Stimulated activated CD8-positive, alpha-beta memory T cell treated with anti-CD3 and anti-CD28 coated beads, Interleukin-2, amount 100 ng/mL, for 1 hour (primary cell): ENCODE data around the gene MEP1B.
"Not testable (repeated sequence)": the region's sequence is repeated elsewhere in the genome, so short reads cannot be mapped to it uniquely, and the experiment has no call there.

Source experiments
- DNase-seq, 2 donors: peaks; one replicate each; pipeline ENCODE4 v3.0.0-alpha.2; 2020; ENCODE audit warnings: low read depth in 2 of 2

MEP1B gene

DNA sequence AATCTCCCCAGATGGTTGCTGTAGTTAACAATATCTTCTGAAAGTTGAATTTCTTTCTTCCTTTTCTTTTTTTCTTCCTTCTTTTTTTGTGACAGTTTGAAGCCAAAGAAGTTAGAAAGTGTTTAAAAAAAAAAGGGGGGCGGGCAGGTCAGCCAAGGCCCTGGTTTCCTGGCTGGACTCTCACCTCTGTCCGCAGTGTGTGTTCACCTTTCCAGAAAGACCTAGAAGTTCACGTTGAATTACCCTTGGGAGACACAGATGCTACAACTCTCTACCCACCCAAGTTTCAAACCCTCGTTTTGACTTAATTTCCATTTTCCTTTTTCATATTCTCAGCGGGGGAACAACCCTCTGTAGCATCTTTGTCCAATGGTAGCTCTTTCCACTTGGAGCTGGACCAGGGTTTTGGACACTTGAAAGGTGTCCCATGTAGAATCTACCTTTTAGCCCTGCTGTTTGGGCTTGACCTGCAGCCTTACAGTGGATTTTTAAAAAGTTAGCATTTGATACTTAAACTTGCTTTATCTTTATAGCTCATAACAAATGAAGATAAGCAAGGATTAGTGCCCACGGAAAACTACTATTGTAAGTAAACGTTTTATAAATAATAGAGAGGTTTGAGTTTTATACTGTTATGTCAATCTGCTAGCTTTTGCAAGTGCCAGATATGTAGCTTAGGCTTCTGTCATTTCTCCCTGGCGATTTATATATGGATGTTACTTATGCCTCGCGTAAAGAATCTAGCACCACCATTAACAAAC lies 20.0 kb downstream of the MEP1B start:
- DNase-seq, result no peak

DNA sequence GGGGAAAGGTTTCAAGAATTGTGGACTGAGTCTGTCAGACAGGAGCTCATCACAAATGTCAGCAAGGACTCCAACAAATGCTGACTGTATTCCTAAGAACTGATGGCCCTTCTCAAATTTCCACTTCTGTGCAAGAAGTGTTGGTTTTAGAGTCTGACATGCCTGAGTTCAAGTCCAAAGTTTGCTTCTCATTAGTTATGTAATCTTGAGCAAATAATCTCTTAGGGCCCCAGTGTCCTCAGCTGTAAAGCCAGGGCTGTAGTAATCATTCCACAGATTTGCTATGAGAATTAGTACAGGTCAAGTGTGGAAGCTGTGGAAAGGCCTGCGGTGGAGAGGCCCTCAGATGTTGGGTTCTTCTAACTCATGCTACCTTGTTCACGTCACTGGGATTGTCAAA lies 23.9 kb downstream of the MEP1B start:
- no peak for DNase-seq

DNA sequence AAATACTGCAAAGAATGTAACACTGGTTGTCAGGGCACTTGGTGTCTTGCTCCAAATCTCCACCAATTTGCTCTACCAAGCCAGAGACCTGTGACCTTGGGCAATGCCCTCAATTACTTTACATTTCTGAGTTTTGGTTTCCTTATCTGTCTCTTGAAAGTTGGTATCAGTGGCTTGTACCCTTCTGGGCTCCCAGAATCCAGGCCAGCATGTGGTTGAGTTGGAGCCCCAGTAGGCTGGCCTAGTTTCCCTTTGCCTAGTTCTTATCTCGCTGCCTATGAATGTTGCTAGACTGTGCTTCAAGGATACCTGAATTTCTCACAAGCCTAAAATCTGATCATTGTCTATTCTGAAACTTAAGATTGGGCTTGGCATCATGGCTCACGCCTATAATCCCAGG lies 26.6 kb downstream of the MEP1B start:
- no peak for DNase-seq

DNA sequence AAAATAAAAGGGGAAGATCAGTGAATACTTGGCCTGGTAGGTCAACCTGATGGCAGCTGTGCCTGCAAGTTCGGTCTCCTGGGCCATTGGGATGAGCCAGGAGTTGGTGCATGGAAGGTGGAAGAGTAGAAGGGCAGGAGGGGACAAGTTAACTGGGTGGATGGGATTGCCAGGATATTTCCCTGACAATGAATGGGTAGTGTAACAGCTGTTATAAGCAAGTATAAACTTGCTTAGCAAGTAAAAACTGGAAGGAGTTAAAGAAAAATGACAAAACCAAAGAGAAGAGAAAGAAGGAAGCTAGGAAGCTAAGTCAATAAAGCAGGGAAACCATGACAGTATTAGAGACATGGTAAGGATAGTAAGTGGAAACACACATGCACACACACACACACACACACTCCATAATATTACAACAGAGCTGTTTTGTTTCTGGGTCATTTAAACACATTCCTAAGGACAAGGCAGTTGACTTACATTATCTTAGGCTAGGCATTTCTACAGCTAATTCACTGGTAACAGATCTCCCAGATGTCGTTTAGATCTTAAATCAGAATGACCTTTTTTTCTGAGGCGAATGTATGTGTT lies 29.7 kb downstream of the MEP1B start:
- no peak for DNase-seq

DNA sequence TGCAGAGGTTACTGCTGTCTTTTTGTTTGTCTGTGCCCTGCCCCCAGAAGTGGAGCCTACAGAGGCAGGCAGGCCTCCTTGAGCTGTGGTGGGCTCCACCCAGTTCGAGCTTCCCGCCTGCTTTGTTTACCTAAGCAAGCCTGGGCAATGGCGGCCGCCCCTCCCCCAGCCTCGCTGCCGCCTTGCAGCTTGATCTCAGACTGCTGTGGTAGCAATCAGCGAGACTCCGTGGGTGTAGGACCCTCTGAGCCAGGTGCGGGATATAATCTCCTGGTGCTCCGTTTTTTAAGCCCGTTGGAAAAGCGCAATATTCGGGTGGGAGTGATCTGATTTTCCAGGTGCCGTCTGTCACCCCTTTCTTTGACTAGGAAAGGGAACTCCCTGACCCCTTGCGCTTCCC lies 43.5 kb downstream of the MEP1B start:
- not testable (repeated sequence) for DNase-seq

DNA sequence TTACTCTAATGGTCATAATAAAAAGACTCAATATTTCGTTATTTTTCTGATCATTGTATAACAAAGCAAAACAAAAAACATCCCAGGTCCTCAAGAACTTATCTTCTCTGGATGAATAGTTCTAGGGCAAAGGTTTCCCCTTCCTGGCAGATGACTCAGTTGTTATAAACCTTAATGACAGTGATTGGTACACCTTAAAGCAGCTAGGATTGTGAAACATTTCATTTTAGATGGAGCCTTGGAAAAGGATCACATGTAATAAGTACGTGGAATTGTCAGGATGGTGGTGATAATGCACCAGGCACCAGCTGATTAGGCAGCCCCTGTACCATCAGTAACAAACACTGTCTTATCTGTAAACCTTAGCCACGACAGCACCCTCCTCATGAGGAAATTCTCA lies 47.2 kb downstream of the MEP1B start:
- no peak for DNase-seq

DNA sequence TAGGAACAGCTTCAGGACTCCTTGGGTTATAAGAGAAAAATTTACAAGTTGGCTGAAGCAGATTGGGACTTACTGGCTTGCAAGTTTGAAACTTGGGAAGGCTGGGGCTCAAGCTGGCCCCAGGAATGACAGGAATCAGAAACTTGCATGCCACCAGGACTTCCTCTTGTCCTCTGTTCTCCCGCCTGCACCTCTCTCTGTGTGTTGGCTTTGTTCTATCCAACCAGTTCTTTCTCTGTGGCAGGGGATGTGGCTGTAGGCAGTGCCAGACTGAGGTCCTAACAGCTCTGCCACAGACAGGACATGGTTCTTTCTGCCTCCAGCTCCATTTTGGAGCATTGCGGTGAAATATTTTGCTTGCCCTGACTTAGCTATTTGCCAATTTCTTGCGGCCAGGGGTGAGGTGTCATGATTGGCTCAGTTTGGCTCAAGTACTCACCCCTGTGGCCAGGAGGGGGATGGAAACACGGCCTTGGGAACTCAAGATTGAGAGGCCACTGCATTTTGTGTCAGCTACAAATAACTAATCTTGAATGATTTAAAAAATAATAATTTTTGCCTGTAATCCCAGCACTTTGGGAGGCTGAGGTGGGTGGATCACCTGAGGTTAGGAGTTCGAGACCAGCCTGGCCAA lies 48.9 kb downstream of the MEP1B start:
- no peak for DNase-seq

DNA sequence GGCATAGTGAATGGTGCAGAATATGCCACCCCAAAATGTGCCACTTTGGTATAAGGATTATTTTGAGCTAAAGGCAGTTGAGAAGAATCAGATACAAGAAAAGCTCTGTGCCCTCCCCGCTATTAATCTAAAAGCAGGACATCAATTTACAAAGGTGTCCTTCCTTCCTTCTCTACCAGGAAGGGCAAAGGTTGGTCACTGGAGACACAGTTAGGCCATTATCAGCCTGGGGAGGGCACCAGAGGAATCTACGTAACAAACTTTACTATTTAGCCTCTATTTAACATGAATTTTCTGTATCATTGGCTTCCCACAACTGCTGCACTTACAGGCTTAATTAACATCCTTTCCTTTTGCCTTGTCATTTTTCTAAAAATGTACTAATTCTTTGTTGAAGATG lies 52.6 kb downstream of the MEP1B start:
- no peak for DNase-seq

DNA sequence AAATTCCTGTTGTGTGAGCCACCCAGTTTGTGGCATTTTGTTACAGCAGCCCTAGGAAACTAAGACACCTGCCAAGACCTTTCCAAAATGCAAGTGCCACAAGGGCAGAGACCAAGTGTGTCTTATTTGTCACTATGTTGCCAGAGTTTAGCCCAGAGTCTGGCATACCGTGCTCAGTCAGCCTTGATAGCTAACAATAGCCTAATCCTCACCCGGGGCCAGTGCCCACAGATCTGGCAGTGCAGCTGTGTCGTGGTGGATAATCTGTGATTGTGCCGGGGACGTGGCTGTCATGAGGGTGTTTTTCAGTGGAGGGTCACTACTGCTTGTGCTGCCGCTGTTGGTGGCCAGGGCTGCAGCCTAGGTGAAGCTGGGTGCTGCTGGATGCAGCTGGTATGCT lies 53.5 kb downstream of the MEP1B start:
- no peak for DNase-seq

DNA sequence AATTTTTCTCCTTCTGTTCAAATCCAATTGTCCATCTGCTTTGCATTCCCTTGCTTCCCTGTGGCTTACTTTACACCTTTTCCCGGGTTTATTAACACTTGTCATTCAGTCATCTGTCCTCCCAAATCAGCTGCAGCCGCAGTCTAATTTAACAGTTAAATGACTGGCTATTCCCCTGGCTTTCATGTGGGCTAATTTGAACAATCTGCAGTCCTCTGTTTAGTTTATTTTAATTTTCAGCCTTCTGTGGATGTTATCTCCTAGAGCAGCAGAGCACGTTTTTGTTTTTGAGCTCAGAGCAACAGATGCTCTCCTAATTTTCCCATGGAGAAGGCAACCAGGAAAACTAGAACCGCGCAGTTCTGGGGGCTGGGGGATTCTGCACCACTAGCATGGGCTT lies 55.0 kb downstream of the MEP1B start:
- DNase-seq, result no peak

DNA sequence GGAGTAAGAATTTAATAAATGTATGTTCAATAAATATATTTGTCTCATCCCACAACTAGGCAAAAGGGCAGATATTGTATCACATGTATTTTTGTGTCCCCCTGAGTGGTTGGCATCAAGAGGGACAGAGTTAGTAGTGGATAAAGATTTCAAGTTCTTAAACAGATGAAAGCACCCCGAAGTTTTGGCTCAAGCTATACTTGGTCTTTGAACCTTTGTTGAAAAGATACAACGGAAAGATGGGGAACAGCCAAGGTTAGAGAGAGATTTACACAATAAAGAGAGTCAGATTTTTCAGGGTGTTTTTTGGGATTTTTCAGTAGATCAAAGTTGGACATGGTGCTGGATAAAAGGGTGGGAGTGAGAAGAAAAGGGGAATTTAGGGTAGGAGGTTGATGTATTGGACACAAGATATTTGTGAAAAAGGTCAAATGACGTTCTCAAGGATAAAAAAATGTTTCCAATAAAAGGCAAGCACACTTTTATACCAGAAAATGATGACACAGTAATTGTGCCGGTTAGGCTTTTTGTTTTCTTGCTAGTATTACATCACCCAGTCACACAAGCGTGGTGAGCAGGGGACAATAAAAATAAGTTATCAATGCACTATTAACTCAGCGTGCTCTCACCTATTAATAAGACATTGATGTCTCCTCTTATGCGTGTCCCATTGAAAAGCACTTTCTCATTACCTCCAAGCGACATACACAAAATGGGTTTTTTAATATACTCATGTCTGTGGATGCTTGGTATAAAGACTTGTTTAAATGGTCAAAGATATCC lies 59.5 kb downstream of the MEP1B start:
- no peak for DNase-seq

DNA sequence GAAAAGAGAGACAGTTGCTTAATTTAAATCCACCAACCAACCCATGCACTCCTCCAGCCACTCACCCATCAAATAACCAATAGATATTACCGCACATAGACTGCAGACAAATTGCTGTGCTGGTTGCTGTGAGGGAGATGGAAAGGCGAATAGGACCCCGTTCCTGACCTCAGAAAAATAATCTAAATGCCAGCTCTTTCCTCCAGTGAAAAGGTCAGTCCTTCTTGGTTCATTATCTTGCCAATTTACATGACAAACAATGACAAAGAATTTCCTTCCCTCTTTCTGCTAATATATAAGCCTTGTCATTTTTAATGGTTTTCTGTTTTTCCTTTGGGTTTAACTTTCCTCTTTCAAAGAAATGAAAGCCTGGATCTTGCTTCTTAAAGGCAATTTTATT lies 61.6 kb downstream of the MEP1B start:
- no peak for DNase-seq

DNA sequence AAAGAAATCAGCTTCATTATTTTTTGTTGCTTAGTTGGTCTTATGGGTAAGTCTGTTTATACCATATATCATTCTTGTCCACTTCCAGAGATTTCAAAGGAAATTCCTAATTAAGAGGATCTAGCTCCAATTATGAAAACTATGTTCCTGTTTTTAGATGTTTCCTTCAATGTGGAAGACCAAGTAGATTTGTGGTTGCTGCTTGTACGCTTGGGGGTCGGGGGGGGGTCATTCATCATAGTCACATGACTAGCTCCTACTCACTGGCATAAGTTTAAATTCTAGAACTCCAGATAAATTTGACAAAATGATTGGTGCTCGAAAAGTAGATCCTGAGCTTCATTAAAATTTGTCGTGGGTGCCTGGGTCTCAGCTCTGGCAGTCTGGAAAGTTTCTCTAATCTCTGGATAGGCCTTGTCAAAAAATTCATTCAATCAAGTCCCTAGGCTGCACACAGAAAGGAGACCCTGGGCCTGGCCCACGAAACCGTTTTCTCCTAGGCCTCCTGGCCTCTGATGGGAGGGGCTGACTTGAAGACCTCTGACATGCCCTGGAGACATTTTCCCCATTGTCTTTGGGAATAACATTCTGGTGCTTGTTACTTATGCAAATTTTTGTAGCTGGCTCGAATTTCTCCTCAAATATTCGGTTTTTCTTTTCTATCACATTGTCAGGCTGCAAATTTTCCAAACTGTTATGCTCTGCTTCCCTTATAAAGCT lies 62.5 kb downstream of the MEP1B start:
- DNase-seq, result no peak

DNA sequence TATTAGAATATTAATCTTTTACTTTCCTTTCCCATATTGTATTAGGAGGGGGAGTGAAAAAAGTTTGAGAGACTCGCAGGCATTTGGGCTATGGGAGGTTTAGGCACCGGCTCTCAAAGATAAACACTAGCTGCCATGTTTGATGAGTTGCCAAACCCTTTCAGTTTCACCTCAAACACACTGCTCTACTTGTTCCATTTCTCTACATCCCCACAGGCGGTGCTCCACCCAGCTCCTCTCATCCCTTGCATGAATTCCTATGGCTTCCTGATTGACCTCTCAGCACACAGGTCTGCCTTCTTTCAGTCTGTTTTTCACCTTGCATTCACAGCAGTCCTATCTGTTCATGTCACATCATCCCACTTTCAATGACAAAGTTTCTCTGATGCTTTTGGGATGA lies 65.7 kb downstream of the MEP1B start:
- DNase-seq, result no peak

DNA sequence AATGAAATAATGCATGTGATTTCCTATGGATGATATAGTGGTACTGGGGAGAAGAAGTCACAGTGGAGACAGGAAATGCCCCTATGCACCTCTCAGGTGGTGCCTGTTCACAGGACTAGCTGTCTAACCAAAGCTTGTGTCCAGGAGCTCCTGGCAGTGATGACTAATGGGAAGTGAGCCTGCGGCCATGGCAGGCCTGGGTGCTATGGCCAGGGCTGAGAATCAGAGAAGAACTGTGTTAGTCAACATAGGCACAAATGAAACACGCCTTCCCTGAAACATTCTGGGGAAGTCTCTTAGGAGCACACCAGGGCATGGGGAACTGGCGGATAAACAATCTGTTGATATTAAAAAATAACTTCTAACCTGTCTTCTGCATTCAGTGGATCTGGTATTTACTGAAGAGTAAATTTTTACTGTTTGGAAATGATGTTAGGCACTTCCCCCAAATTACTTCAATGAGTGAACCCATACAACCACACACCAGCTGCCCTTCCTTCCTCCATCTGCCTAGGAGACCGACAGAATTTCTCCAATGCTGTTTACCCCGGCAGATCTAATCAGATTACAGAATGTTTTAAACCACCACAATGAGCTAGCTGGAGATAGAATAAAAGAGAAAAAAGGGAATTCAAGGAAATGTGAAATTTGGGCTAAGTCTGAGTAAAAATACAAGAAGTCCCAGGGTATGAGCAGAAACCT lies 67.4 kb downstream of the MEP1B start:
- DNase-seq, result no peak

DNA sequence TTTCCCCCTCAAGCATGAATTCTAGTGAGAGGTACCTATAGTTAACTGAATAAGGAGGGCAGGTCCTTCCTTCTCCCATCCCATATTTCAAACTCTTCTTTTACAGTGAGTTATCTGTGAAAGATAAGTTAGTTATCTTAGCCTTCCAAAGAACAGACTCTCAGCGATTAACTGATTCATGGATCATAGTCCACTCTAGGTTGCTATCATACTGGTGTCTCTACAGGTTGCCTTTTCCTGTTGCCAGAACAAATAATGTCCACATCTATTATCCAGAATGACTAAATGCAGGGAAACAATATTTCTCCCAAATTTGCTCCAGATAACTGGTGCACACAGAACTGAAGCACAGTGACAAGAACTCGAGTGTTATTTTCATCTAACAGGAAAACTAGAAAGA lies 68.3 kb downstream of the MEP1B start:
- no peak for DNase-seq

DNA sequence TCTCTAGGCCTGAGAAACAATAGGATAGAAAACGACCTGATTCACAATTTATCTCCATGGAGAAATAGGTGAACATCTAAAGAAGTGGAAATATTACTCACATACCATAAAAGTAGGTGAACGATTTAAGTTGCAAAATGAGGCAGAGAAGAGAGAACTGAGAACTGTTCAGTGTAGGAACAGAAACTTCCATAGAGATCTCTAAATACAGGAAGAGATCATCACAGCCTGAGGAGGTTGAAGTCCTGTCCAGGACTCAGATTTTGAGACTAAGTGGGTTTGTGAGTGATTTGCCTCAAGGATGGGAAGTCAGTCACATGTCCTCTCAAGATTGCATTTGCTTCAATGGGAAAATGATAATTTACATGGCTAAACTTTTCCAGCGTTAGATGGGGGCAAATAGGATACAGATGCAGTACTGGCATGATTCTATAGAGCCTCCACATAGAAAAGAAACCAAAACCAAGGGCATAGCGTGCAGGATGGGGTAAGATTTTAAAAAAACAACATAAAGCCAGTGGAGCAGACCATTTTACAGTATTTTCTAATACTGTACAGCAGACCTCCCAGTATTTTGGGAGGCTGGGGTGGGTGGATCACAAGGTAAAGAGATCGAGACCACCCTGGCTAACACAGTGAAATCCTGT lies 68.8 kb downstream of the MEP1B start:
- DNase-seq, result no peak

DNA sequence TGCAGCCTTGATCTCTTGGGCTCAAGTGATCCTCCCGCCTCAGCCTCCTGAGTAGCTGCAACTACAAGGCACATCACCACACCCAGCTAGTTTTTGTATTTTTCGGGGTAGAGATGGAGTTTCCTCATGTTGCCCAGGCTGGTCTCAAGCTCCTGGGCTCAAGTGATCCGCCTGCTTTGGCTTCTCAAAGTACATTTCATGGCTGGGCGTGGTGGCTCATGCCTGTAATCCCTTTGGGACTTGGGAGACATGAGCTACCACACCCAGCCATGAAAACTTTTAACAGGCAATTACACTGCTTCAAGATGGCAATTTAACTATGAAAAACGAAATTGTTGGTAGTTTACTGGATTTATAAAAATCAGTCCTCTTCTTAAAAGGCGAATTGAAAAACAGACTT lies 69.7 kb downstream of the MEP1B start:
- no peak for DNase-seq

DNA sequence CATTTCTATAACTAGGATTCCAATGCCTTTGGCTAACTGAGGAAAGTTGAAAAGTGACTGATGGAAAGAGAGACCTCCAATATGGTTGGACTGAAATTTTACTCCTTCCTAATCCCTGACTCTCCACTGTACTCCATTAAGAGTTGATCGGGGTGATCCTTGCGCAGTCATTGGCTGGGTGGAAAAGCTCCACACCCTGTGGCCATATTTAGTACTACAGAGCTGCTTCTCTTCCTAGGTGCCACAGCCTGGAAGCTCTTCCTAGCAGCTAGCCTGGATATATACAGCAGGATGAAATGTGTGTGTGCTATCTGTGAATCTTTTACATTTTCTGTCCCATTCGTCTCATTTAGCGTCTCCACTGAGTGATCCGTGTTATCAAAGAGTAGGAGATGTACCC lies 71.2 kb downstream of the MEP1B start:
- no peak for DNase-seq

DNA sequence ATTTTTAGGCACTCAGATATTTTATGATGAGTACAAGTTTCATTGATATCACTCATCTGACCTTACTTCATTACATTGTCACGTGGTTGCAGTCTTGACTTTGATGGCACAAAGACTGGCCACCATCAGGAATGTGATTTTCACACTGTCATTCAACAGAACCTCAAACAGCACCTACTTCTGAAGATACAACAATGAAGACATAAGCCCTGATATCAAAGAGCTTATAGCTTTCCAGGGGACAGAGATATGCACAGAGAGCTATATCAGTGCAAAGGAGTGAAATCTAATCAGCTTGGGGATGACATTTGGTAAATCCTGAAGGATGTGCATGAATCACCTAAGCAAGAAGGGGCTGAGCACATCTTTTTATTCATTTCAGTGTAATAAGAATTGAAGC lies 72.3 kb downstream of the MEP1B start:
- no peak for DNase-seq

DNA sequence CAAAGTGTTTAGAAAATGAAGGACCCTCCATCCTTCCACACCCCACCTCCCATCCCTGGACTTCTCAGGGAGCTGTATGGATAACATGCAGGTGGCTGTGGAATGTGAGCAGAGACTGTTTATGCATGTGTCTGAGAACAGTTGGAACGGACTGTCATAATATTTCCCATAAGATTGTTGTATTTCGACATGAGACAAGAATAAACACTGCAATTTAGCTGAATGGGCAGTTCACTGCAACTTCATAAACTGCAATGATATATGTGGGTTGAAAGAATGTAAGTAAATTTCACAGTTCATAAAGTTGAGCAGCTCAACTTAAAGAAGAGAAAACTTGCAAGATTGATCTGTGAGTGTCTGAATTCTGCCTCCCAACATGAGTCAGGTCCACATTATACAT lies 74.6 kb downstream of the MEP1B start:
- DNase-seq, result no peak
